ENCODE data around the gene LGALS3BP. TPM values are rescaled to one million over a fixed set of nuclear protein-coding genes. Genes with fewer than 3 reads are reported as not detected.

Gene LGALS3BP
- total and polyA plus RNA-seq, 2 of the 8 experiments (the other 6 are each of a cell fraction or from before 2014, with no cell fraction given) = 56.1 to 61.6 TPM

- TF ChIP-seq CHD7 (IDR thresholded peaks at IDR 0.05; ENCODE audit: insufficient replicate concordance, low read length) (no peak), JUND (IDR thresholded peaks at IDR 0.05; ENCODE audit: low read length) (no peak), SIN3A (conservative IDR thresholded peaks at IDR 0.05 in 1 of 2, IDR thresholded peaks at IDR 0.05 in 1 of 2; ENCODE audit: low read depth in 1 of 2, low read length in 2 of 2) (no peak; a peak in 1 of 4 replicates), SP1 (IDR thresholded peaks at IDR 0.05; ENCODE audit: low read depth, low read length) (no peak), RFX5 (IDR thresholded peaks at IDR 0.05; ENCODE audit: borderline replicate concordance, low read depth, low read length) (no peak), GTF2F1 (IDR thresholded peaks at IDR 0.05; ENCODE audit: borderline replicate concordance, low read depth, low read length) (no peak), CEBPB (IDR thresholded peaks at IDR 0.05; ENCODE audit: low read depth, low read length) (no peak), CTBP2 (IDR thresholded peaks at IDR 0.05; ENCODE audit: borderline replicate concordance, insufficient read depth, insufficient read length, low read length) (no peak), E2F6 (IDR thresholded peaks at IDR 0.05) (no peak)
Measured at GRCh38 chr17:79023886-79024771, 44.4 kb upstream of the LGALS3BP start, which contains the start of gene C1QTNF1 (continued).

All from H1 (cell line).